ENCODE measurements around the gene ADH1C.
"Not testable (repeated sequence)": the region's sequence is repeated elsewhere in the genome, so short reads cannot be mapped to it uniquely, and the experiment has no call there.

Gene ADH1C

GRCh38 chr4:99381588-99382175 is 29.1 kb upstream of the ADH1C start:
- H3K4me3 ChIP-seq (ENCODE audit: low read depth in 1 of 2, low read length in 2 of 2), result no peak overlapping the region
- no peaks in the 10 kb centered on the region for H3K4me1 ChIP-seq (ENCODE audit: control insufficient read depth in 1 of 2, insufficient read depth in 2 of 2, low read length in 2 of 2)
- no peaks in the 10 kb centered on the region for H3K36me3 ChIP-seq (ENCODE audit: control insufficient read depth in 1 of 2, insufficient read depth in 2 of 2, low read length in 2 of 2)
- H3K27me3 ChIP-seq (ENCODE audit: low read depth, low read length), result no peaks in the 10 kb centered on the region
- H3K27ac ChIP-seq (ENCODE audit: low read length), result no peak overlapping the region
- H3K9me3 ChIP-seq (ENCODE audit: control insufficient read depth in 1 of 2, low read length in 2 of 2), result no peaks in the 10 kb centered on the region

- H3K36me3 ChIP-seq (ENCODE audit: control insufficient read depth in 1 of 2, insufficient read depth in 2 of 2, low read length in 2 of 2), result no peaks in the 10 kb centered on the region
- no peaks in the 10 kb centered on the region for H3K9me3 ChIP-seq (ENCODE audit: control insufficient read depth in 1 of 2, low read length in 2 of 2)
- H3K27ac ChIP-seq (ENCODE audit: low read length), result no peak overlapping the region
- H3K4me1 ChIP-seq (ENCODE audit: control insufficient read depth in 1 of 2, insufficient read depth in 2 of 2, low read length in 2 of 2), result no peaks in the 10 kb centered on the region
- no peak overlapping the region for H3K4me3 ChIP-seq (ENCODE audit: low read depth in 1 of 2, low read length in 2 of 2)
- no peaks in the 10 kb centered on the region for H3K27me3 ChIP-seq (ENCODE audit: low read depth, low read length)
These were observed 27.0 kb upstream of the ADH1C start for GRCh38 chr4:99379571-99379970.

GRCh38 chr4:99378876-99379275 is 26.3 kb upstream of the ADH1C start:
- H3K9me3 ChIP-seq (ENCODE audit: control insufficient read depth in 1 of 2, low read length in 2 of 2), result no peaks in the 10 kb centered on the region
- H3K4me3 ChIP-seq (ENCODE audit: low read depth in 1 of 2, low read length in 2 of 2), result no peak overlapping the region
- no peaks in the 10 kb centered on the region for H3K4me1 ChIP-seq (ENCODE audit: control insufficient read depth in 1 of 2, insufficient read depth in 2 of 2, low read length in 2 of 2)
- no peaks in the 10 kb centered on the region for H3K27me3 ChIP-seq (ENCODE audit: low read depth, low read length)
- no peak overlapping the region for H3K27ac ChIP-seq (ENCODE audit: low read length)
- H3K36me3 ChIP-seq (ENCODE audit: control insufficient read depth in 1 of 2, insufficient read depth in 2 of 2, low read length in 2 of 2), result no peaks in the 10 kb centered on the region

- not testable (repeated sequence) for H3K27ac ChIP-seq (ENCODE audit: low read length); H3K36me3 ChIP-seq (ENCODE audit: control insufficient read depth in 1 of 2, insufficient read depth in 2 of 2, low read length in 2 of 2); H3K4me3 ChIP-seq (ENCODE audit: low read depth in 1 of 2, low read length in 2 of 2); H3K4me1 ChIP-seq (ENCODE audit: control insufficient read depth in 1 of 2, insufficient read depth in 2 of 2, low read length in 2 of 2); H3K9me3 ChIP-seq (ENCODE audit: control insufficient read depth in 1 of 2, low read length in 2 of 2); H3K27me3 ChIP-seq (ENCODE audit: low read depth, low read length)
These were observed 24.8 kb upstream of the ADH1C start for GRCh38 chr4:99377341-99377740.

GRCh38 chr4:99372464-99372863 is 19.9 kb upstream of the ADH1C start:
- not testable (repeated sequence) for H3K4me3 ChIP-seq (ENCODE audit: low read depth in 1 of 2, low read length in 2 of 2); H3K27me3 ChIP-seq (ENCODE audit: low read depth, low read length); H3K27ac ChIP-seq (ENCODE audit: low read length); H3K9me3 ChIP-seq (ENCODE audit: control insufficient read depth in 1 of 2, low read length in 2 of 2); H3K36me3 ChIP-seq (ENCODE audit: control insufficient read depth in 1 of 2, insufficient read depth in 2 of 2, low read length in 2 of 2); H3K4me1 ChIP-seq (ENCODE audit: control insufficient read depth in 1 of 2, insufficient read depth in 2 of 2, low read length in 2 of 2)

- not testable (repeated sequence) for H3K36me3 ChIP-seq (ENCODE audit: control insufficient read depth in 1 of 2, insufficient read depth in 2 of 2, low read length in 2 of 2); H3K9me3 ChIP-seq (ENCODE audit: control insufficient read depth in 1 of 2, low read length in 2 of 2); H3K27me3 ChIP-seq (ENCODE audit: low read depth, low read length); H3K4me1 ChIP-seq (ENCODE audit: control insufficient read depth in 1 of 2, insufficient read depth in 2 of 2, low read length in 2 of 2); H3K4me3 ChIP-seq (ENCODE audit: low read depth in 1 of 2, low read length in 2 of 2); H3K27ac ChIP-seq (ENCODE audit: low read length)
These were observed 15.3 kb upstream of the ADH1C start for GRCh38 chr4:99367817-99368216.

GRCh38 chr4:99366491-99366890 is 13.9 kb upstream of the ADH1C start:
- Histone ChIP-seq H3K4me3 (ENCODE audit: low read depth in 1 of 2, low read length in 2 of 2) (no peak overlapping the region), H3K36me3 (ENCODE audit: control insufficient read depth in 1 of 2, insufficient read depth in 2 of 2, low read length in 2 of 2) (no peaks in the 10 kb centered on the region), H3K27me3 (ENCODE audit: low read depth, low read length) (no peaks in the 10 kb centered on the region), H3K9me3 (ENCODE audit: control insufficient read depth in 1 of 2, low read length in 2 of 2) (no peaks in the 10 kb centered on the region), H3K27ac (ENCODE audit: low read length) (no peak overlapping the region), H3K4me1 (ENCODE audit: control insufficient read depth in 1 of 2, insufficient read depth in 2 of 2, low read length in 2 of 2) (no peaks in the 10 kb centered on the region)

GRCh38 chr4:99362768-99363167 is 10.2 kb upstream of the ADH1C start:
- Histone ChIP-seq H3K36me3 (ENCODE audit: control insufficient read depth in 1 of 2, insufficient read depth in 2 of 2, low read length in 2 of 2) (no peaks in the 10 kb centered on the region), H3K27me3 (ENCODE audit: low read depth, low read length) (no peaks in the 10 kb centered on the region), H3K4me3 (ENCODE audit: low read depth in 1 of 2, low read length in 2 of 2) (no peak overlapping the region), H3K27ac (ENCODE audit: low read length) (no peak overlapping the region), H3K4me1 (ENCODE audit: control insufficient read depth in 1 of 2, insufficient read depth in 2 of 2, low read length in 2 of 2) (no peaks in the 10 kb centered on the region), H3K9me3 (ENCODE audit: control insufficient read depth in 1 of 2, low read length in 2 of 2) (no peaks in the 10 kb centered on the region)

GRCh38 chr4:99361899-99362275 is 9.3 kb upstream of the ADH1C start:
- Histone ChIP-seq H3K9me3 (ENCODE audit: control insufficient read depth in 1 of 2, low read length in 2 of 2) (no peaks in the 10 kb centered on the region), H3K4me1 (ENCODE audit: control insufficient read depth in 1 of 2, insufficient read depth in 2 of 2, low read length in 2 of 2) (no peaks in the 10 kb centered on the region), H3K4me3 (ENCODE audit: low read depth in 1 of 2, low read length in 2 of 2) (no peak overlapping the region), H3K27me3 (ENCODE audit: low read depth, low read length) (no peaks in the 10 kb centered on the region), H3K27ac (ENCODE audit: low read length) (no peak overlapping the region), H3K36me3 (ENCODE audit: control insufficient read depth in 1 of 2, insufficient read depth in 2 of 2, low read length in 2 of 2) (no peaks in the 10 kb centered on the region)

GRCh38 chr4:99361268-99361898 is 8.8 kb upstream of the ADH1C start:
- H3K36me3 ChIP-seq (ENCODE audit: control insufficient read depth in 1 of 2, insufficient read depth in 2 of 2, low read length in 2 of 2), result no peaks in the 10 kb centered on the region
- no peaks in the 10 kb centered on the region for H3K9me3 ChIP-seq (ENCODE audit: control insufficient read depth in 1 of 2, low read length in 2 of 2)
- no peak overlapping the region for H3K4me3 ChIP-seq (ENCODE audit: low read depth in 1 of 2, low read length in 2 of 2)
- no peak overlapping the region for H3K27ac ChIP-seq (ENCODE audit: low read length)
- no peaks in the 10 kb centered on the region for H3K4me1 ChIP-seq (ENCODE audit: control insufficient read depth in 1 of 2, insufficient read depth in 2 of 2, low read length in 2 of 2)
- no peaks in the 10 kb centered on the region for H3K27me3 ChIP-seq (ENCODE audit: low read depth, low read length)

GRCh38 chr4:99359480-99360204 is 7.1 kb upstream of the ADH1C start:
- Histone ChIP-seq H3K27ac (ENCODE audit: low read length) (no peak overlapping the region), H3K36me3 (ENCODE audit: control insufficient read depth in 1 of 2, insufficient read depth in 2 of 2, low read length in 2 of 2) (no peaks in the 10 kb centered on the region), H3K4me1 (ENCODE audit: control insufficient read depth in 1 of 2, insufficient read depth in 2 of 2, low read length in 2 of 2) (no peaks in the 10 kb centered on the region), H3K27me3 (ENCODE audit: low read depth, low read length) (no peaks in the 10 kb centered on the region), H3K9me3 (ENCODE audit: control insufficient read depth in 1 of 2, low read length in 2 of 2) (no peaks in the 10 kb centered on the region), H3K4me3 (ENCODE audit: low read depth in 1 of 2, low read length in 2 of 2) (no peak overlapping the region)

GRCh38 chr4:99357948-99358347 is 5.4 kb upstream of the ADH1C start:
- no peaks in the 10 kb centered on the region for H3K4me1 ChIP-seq (ENCODE audit: control insufficient read depth in 1 of 2, insufficient read depth in 2 of 2, low read length in 2 of 2)
- no peaks in the 10 kb centered on the region for H3K36me3 ChIP-seq (ENCODE audit: control insufficient read depth in 1 of 2, insufficient read depth in 2 of 2, low read length in 2 of 2)
- no peaks in the 10 kb centered on the region for H3K9me3 ChIP-seq (ENCODE audit: control insufficient read depth in 1 of 2, low read length in 2 of 2)
- no peak overlapping the region for H3K27ac ChIP-seq (ENCODE audit: low read length)
- H3K27me3 ChIP-seq (ENCODE audit: low read depth, low read length), result no peaks in the 10 kb centered on the region
- H3K4me3 ChIP-seq (ENCODE audit: low read depth in 1 of 2, low read length in 2 of 2), result no peak overlapping the region
